GM10248 (cell line): ENCODE results near the gene DDX41.

Experiments
- CTCF ChIA-PET: fragments of 300-600 bp; sonication (Branson Sonifier 250); formaldehyde crosslinking; extraction: SDS; loops from one replicate; lab custom pipeline; 2021; ENCODE audit warnings: antibody characterized with exemption; lab: Yijun Ruan, JAX
- POLR2A ChIA-PET: fragments of 350-650 bp; sonication (Branson Sonifier 250); formaldehyde crosslinking; extraction: SDS; loops from one replicate; lab custom pipeline; 2020; ENCODE audit warnings: antibody characterized with exemption; lab: Yijun Ruan, JAX
- DNase-seq: peaks from one replicate; pipeline ENCODE4 v3.0.0; 2012; ENCODE audit errors: extremely low spot score
- TF ChIP-seq, protein P1 (sequence below): IDR thresholded peaks from 2 replicates; pipeline ENCODE4 v1.5.1; 2012; ENCODE audit warnings: mild to moderate bottlenecking, low read depth; ENCODE audit errors: extremely low read depth, missing control alignments, control extremely low read depth

DDX41 gene

DNA sequence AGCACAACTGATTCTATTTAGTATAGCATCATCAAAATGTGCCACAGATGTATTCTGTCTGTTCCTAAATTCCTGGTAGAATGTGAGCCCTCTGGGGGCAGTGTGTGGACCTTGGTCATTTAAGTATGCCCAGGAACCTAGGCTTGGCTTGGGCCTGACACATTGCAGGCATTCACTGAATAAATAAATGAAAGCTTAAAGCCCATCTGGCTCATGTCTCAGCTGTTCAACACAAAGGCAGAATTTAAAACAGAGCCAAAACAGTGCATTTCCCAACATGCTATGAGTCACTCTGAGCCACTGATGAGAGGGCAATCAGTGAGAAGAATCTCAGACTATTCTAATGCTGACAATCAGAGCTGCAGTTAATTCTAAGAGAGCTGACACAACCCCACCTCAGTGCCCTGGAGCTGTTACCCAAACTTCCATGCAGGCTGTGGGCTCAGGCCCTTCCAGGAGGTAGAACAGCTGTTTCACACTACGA lies 29.5 kb upstream of the DDX41 start:
- no peak for DNase-seq
- ChIA-PET POLR2A (no interaction called here), CTCF (interaction anchor here (1.0 to 3.8 kb wide), 7 partner anchors 11 to 434 kb away, joined by 3 to 20 read pairs (median 4); no protein-coding TSS in a partner anchor)
- TF ChIP-seq, protein P1, sequence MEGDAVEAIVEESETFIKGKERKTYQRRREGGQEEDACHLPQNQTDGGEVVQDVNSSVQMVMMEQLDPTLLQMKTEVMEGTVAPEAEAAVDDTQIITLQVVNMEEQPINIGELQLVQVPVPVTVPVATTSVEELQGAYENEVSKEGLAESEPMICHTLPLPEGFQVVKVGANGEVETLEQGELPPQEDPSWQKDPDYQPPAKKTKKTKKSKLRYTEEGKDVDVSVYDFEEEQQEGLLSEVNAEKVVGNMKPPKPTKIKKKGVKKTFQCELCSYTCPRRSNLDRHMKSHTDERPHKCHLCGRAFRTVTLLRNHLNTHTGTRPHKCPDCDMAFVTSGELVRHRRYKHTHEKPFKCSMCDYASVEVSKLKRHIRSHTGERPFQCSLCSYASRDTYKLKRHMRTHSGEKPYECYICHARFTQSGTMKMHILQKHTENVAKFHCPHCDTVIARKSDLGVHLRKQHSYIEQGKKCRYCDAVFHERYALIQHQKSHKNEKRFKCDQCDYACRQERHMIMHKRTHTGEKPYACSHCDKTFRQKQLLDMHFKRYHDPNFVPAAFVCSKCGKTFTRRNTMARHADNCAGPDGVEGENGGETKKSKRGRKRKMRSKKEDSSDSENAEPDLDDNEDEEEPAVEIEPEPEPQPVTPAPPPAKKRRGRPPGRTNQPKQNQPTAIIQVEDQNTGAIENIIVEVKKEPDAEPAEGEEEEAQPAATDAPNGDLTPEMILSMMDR: no peak

DNA sequence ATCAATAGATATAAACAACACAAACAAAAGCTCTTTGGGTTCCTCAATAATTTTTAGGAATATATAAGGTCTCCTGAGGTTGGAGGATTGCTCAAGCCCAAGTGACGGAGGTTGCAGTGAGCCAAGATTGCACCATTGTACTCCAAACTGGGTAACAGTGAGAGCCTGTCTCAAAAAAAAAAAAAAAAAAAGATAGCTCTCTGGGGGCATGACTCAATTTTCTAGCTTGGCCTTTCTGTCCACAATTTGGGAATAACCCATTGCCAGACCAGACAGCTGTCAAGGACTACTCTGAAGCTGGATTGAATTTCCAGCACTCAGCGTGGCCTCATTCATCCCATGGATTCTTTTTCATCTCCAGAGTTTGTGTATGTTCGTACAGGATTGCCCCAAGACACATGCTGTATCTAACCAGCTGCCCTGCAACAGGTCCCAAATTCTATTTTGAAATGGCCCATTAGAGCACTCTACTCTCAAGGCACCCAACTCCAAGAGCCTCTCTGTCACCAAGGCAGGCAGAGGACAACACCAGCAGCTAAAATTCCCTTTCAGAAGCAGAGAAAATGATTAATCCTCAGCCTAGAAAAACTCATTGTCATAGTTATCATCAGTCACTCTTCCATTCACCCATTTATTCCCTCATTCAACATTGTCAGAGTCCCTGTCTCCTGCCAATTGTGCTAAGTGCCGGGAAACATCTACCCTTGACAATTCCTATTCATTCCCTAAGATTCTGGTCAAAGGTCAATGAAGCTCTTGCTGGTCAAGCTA lies 28.9 kb upstream of the DDX41 start:
- POLR2A ChIA-PET: interaction anchor here (0.6 kb wide), 1 partner anchor 542 kb away, joined by 7 read pairs; no protein-coding TSS in a partner anchor
- TF ChIP-seq, protein P1: no peak
- CTCF ChIA-PET: interaction anchor here (0.7 to 3.8 kb wide), 8 partner anchors 8 to 433 kb away, joined by 3 to 20 read pairs (median 4); no protein-coding TSS in a partner anchor
- no peak for DNase-seq

DNA sequence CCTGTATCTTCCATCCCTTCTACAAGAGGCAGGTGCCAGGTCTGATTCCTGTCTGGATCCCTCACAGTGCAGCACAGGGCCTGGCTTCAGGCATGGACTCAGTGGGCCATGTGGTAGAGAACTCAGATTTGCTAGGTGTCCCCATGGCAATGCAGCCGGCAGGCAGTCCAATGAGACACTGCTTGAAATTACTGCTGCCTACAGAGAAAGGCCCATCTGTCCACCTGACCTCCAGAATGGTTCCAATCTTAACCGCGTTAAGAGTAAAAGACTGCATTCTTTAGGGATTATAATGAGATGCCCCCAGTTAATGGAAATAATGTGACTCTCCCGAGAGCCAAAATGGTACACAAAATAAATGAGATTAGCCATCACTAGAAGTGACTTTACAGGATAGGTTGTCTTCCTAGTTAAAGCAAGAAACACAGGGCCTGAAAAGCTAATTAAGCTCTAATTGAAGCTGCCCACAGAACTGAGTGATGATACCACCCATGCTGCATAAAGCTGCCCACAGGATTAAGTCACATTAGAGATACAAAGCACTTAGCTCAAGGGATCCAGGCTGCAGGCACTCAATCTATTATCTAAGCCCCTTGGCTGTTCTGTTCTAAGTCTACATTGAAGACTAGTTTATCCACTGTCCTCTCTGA lies 26.2 kb upstream of the DDX41 start:
- POLR2A ChIA-PET: no interaction called here
- CTCF ChIA-PET: interaction anchor here (3.8 kb wide), 1 partner anchor 7 kb away, joined by 20 read pairs; no protein-coding TSS in a partner anchor
- no peak for DNase-seq
- TF ChIP-seq, protein P1: no peak

DNA sequence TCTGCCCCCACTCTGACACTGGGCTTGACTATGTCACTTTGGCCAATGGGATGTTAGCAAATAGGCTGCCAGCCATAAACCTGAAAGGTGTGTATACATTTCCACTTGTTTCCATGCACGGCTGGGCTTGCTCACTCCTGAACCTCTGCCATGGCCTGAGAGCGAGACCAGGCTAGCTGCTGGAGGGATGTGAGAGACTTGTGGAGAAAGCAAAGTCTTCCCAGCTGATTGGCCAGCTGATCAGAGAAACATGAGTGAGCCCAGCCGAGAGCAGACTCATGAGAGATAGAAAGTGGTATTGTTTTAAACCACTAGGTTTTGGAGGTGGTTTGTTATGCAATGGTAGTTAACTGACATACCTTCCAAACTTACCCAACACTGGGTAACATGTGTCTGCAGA lies 23.7 kb upstream of the DDX41 start:
- TF ChIP-seq, protein P1: no peak
- ChIA-PET CTCF (interaction anchor here (0.9 to 1.1 kb wide), 2 partner anchors 11 to 15 kb away, joined by 3 read pairs; no protein-coding TSS in a partner anchor), POLR2A (no interaction called here)
- DNase-seq: no peak

DNA sequence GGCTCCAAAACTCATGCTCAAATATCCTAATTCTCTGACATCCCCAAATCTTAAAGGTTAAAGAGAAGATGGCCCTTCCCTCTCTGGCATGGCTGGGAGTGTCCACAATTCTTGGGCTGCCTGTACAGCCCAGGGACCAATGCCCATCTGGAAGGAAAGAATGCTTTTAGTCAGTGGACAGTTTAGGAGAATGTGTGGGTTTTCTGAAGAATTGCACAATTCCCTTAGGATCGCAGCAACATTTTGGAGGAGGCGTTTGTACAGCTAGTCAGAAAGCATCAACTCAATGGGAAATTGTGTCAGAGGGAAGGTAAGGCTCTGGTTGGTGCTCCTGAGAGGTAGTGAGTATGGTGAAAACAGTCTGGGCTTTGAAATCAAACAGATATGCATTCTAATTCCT lies 22.6 kb upstream of the DDX41 start:
- CTCF ChIA-PET: interaction anchor here (1.1 to 2.0 kb wide), 2 partner anchors 12 to 14 kb away, joined by 3 to 5 read pairs; no protein-coding TSS in a partner anchor
- POLR2A ChIA-PET: no interaction called here
- DNase-seq: no peak
- TF ChIP-seq, protein P1: no peak

DNA sequence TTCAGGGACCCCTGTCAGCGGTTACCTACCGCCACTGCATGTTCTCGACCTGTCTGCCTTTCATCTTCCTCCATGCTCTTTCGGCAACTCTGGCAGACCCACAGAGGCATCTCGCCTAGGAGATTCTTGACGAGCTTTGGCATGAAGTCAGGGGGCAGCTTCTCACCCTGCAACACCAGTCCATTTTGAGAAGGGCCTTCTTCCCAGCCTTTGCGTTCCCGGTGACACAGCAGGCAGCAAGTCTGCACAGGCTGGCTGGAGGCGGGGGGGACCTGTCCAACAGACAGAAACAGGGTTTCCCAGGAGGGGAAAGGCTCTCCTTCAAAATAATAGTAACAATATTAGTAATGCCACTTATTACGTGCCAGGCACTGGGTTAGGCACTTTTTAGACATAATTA lies 22.1 kb upstream of the DDX41 start:
- no peak for DNase-seq
- TF ChIP-seq, protein P1: no peak
- POLR2A ChIA-PET: no interaction called here
- CTCF ChIA-PET: interaction anchor here (2.0 kb wide), 1 partner anchor 11 kb away, joined by 5 read pairs; no protein-coding TSS in a partner anchor
